T47D (cell line): Measurements from ENCODE around the gene ARID4B.
"Not testable (repeated sequence)": the region's sequence is repeated elsewhere in the genome, so short reads cannot be mapped to it uniquely, and the experiment has no call there.

Experiments
- DNase-seq, 2 experiments: peaks; one replicate each; pipeline versions ENCODE4 v3.0.0 to v3.0.0-alpha.2; 2011 to 2012; ENCODE audit warnings: low read depth in 1 of 2, low spot score in 1 of 2
- JUND ChIP-seq: IDR thresholded peaks from 2 replicates; pipeline ENCODE4 v1.6.1; 2012; ENCODE audit warnings: low read depth
- in situ Hi-C: cut with HindIII; loops from 2 replicates; pipeline ENCODE4 v1.10.0; 2016; ENCODE audit warnings: low sequenced_read_pairs, low pct_unique_long_range_greater_than_20kb

ARID4B gene

GRCh38 chr1:235275223-235275622 lies 52.8 kb downstream of the ARID4B start:
- no peak for TF ChIP-seq JUND
- no peak for DNase-seq
- in situ Hi-C loops, result no loop called here

GRCh38 chr1:235272851-235273250 lies 55.1 kb downstream of the ARID4B start:
- in situ Hi-C loops, result no loop called here
- no peak for TF ChIP-seq JUND

GRCh38 chr1:235270625-235271024 lies 57.4 kb downstream of the ARID4B start:
- peak in 1 of 2 experiments; percentile 16 for DNase-seq
- in situ Hi-C loops, result no loop called here
- TF ChIP-seq JUND, result no peak

More at GRCh38 chr1:235272851-235273250, 55.1 kb downstream of the ARID4B start:
- DNase-seq, result no peak

GRCh38 chr1:235269990-235270389 lies 58.0 kb downstream of the ARID4B start:
- in situ Hi-C loops, DNase-seq: not testable (repeated sequence)

- TF ChIP-seq JUND, result no peak
- in situ Hi-C loops, result no loop called here
- DNase-seq, result no peak
These were observed 59.4 kb downstream of the ARID4B start for GRCh38 chr1:235268379-235269125.

- in situ Hi-C loops, result no loop called here
- TF ChIP-seq JUND, result no peak
- no peak for DNase-seq
These were observed 61.0 kb downstream of the ARID4B start for GRCh38 chr1:235266967-235267366.

- DNase-seq, result no peak
- no peak for TF ChIP-seq JUND
- in situ Hi-C loops, result no loop called here
These were observed 61.7 kb downstream of the ARID4B start for GRCh38 chr1:235266325-235266724.

GRCh38 chr1:235265900-235266299 lies 62.1 kb downstream of the ARID4B start:
- in situ Hi-C loops, result no loop called here
- no peak for TF ChIP-seq JUND
- no peak for DNase-seq

GRCh38 chr1:235264327-235264726 lies 63.7 kb downstream of the ARID4B start:
- no peak for TF ChIP-seq JUND
- no peak for DNase-seq
- in situ Hi-C loops, result no loop called here

GRCh38 chr1:235262539-235262938 lies 65.4 kb downstream of the ARID4B start:
- DNase-seq, result no peak
- TF ChIP-seq JUND, result no peak
- in situ Hi-C loops, result no loop called here

GRCh38 chr1:235261243-235261642 lies 66.7 kb downstream of the ARID4B start:
- in situ Hi-C loops, result no loop called here
- TF ChIP-seq JUND, result no peak
- DNase-seq, result no peak

- TF ChIP-seq JUND, result no peak
- in situ Hi-C loops, result no loop called here
- DNase-seq, result no peak
These were observed 68.7 kb downstream of the ARID4B start for GRCh38 chr1:235259133-235259778.

GRCh38 chr1:235258068-235258467 lies 69.9 kb downstream of the ARID4B start:
- in situ Hi-C loops, DNase-seq: not testable (repeated sequence)
